ENCODE data around the gene MINDY3.

DNA sequence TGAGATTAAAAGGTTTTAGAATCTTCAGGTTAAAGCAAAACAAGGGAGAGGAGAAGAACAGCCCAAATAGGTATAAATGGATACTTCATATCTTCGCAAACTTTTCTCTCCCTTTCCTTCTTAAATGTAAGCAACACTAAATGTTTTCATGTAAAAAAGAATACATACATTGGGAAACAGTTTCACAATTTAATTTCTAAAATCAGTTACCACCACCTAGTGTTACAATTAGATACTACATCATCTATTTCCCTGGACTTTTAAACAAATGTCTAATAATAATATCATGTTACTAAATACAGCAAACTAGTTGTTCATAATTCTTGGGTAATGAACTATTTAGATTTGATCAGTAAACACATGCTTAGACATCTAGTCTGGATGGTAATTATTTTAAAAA lies 35.8 kb downstream of the MINDY3 start:
- no peak for TF ChIP-seq POLR2A (IDR thresholded peaks at IDR 0.05)
- TF ChIP-seq, protein P1, sequence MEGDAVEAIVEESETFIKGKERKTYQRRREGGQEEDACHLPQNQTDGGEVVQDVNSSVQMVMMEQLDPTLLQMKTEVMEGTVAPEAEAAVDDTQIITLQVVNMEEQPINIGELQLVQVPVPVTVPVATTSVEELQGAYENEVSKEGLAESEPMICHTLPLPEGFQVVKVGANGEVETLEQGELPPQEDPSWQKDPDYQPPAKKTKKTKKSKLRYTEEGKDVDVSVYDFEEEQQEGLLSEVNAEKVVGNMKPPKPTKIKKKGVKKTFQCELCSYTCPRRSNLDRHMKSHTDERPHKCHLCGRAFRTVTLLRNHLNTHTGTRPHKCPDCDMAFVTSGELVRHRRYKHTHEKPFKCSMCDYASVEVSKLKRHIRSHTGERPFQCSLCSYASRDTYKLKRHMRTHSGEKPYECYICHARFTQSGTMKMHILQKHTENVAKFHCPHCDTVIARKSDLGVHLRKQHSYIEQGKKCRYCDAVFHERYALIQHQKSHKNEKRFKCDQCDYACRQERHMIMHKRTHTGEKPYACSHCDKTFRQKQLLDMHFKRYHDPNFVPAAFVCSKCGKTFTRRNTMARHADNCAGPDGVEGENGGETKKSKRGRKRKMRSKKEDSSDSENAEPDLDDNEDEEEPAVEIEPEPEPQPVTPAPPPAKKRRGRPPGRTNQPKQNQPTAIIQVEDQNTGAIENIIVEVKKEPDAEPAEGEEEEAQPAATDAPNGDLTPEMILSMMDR (IDR thresholded peaks at IDR 0.05): peak in 5 of 6 experiments; percentile 25 to 41 (median 37)
